Lower leg skin (tissue), 3 donors: ENCODE data around the gene RGS7BP.

Experiments
- CTCF ChIP-seq, 3 donors: fragments of 450-650 bp; IDR thresholded peaks; one replicate each; pipeline ENCODE4 v1.5.1; 2016; ENCODE audit warnings: antibody characterized with exemption in 3 of 3, mild to moderate bottlenecking in 3 of 3, moderate library complexity in 2 of 3
- POLR2A ChIP-seq, 2 donors: fragments of 450-650 bp; IDR thresholded peaks; one replicate each; pipeline ENCODE4 v1.6.1; 2016 to 2017; ENCODE audit warnings: antibody characterized with exemption in 2 of 2, mild to moderate bottlenecking in 1 of 2, moderate library complexity in 1 of 2

- TF ChIP-seq CTCF (IDR thresholded peaks at IDR 0.05) = no peak
- TF ChIP-seq POLR2A (IDR thresholded peaks at IDR 0.05) = no peak
Measured at GRCh38 chr5:64653766-64654560, 148.1 kb downstream of the RGS7BP start.
